ENCODE results near the gene KAT8. TPM values are rescaled to one million over a fixed set of nuclear protein-coding genes. Genes with fewer than 3 reads are reported as not detected.

The KAT8 gene
- total and polyA plus RNA-seq, 2 experiments from 2014 or later = 63.0 to 112 TPM

Other genes starting within 250 kb of the KAT8 start
- gene BCL7C, start 223.6 kb upstream of the KAT8 start, total RNA-seq = 39.8 and 53.0 TPM in 2 replicates
- 50.5 and 60.6 TPM in 2 replicates for gene BCL7C, start 223.6 kb upstream of the KAT8 start, polyA plus RNA-seq
- gene CTF1, start 221.1 kb upstream of the KAT8 start, total RNA-seq = 4.9 and 5.0 TPM in 2 replicates
- gene CTF1, start 221.1 kb upstream of the KAT8 start, polyA plus RNA-seq = 14.0 and 23.4 TPM in 2 replicates
- 55.1 and 60.0 TPM in 2 replicates for gene FBXL19, start 194.1 kb upstream of the KAT8 start, total RNA-seq
- 3.9 and 4.0 TPM in 2 replicates for gene FBXL19, start 194.1 kb upstream of the KAT8 start, polyA plus RNA-seq
- 88.5 and 123 TPM in 2 replicates for gene ORAI3, start 168.6 kb upstream of the KAT8 start, total RNA-seq
- 94.5 and 101 TPM in 2 replicates for gene ORAI3, start 168.6 kb upstream of the KAT8 start, polyA plus RNA-seq
- 10.4 and 32.3 TPM in 2 replicates for gene SETD1A, start 159.9 kb upstream of the KAT8 start, total RNA-seq
- 1.9 and 4.4 TPM in 2 replicates for gene SETD1A, start 159.9 kb upstream of the KAT8 start, polyA plus RNA-seq
- gene HSD3B7, start 132.5 kb upstream of the KAT8 start, total RNA-seq = 5.8 and 6.5 TPM in 2 replicates
- 7.5 and 8.5 TPM in 2 replicates for gene HSD3B7, start 132.5 kb upstream of the KAT8 start, polyA plus RNA-seq
- 8.1 and 13.7 TPM in 2 replicates for gene STX1B, start 107.0 kb upstream of the KAT8 start, total RNA-seq
- 5.6 and 8.0 TPM in 2 replicates for gene STX1B, start 107.0 kb upstream of the KAT8 start, polyA plus RNA-seq
- gene STX4, start 84.1 kb upstream of the KAT8 start, total RNA-seq = 25.3 and 26.7 TPM in 2 replicates
- gene STX4, start 84.1 kb upstream of the KAT8 start, polyA plus RNA-seq = 48.3 and 53.2 TPM in 2 replicates
- gene ZNF668, start 43.4 kb upstream of the KAT8 start, total RNA-seq = 16.2 and 18.2 TPM in 2 replicates
- 7.4 and 10.0 TPM in 2 replicates for gene ZNF668, start 43.4 kb upstream of the KAT8 start, polyA plus RNA-seq
- gene ZNF646, start 43.2 kb upstream of the KAT8 start, total RNA-seq = 20.3 and 32.6 TPM in 2 replicates
- gene ZNF646, start 43.2 kb upstream of the KAT8 start, polyA plus RNA-seq = 7.1 and 8.5 TPM in 2 replicates
- 2.7 and 5.8 TPM in 2 replicates for gene PRSS53, start 28.7 kb upstream of the KAT8 start, total RNA-seq
- 0.35 and 0.94 TPM in 2 replicates for gene PRSS53, start 28.7 kb upstream of the KAT8 start, polyA plus RNA-seq
- 146 and 148 TPM in 2 replicates for gene VKORC1, start 22.9 kb upstream of the KAT8 start, total RNA-seq
- gene VKORC1, start 22.9 kb upstream of the KAT8 start, polyA plus RNA-seq = 161 and 188 TPM in 2 replicates
- gene BCKDK, start 9.3 kb upstream of the KAT8 start, total RNA-seq = 109 and 121 TPM in 2 replicates
- 147 and 151 TPM in 2 replicates for gene BCKDK, start 9.3 kb upstream of the KAT8 start, polyA plus RNA-seq
- 11.6 TPM in 2 replicates for gene PRSS8, start 18.1 kb downstream of the KAT8 start, total RNA-seq
- 19.5 and 22.5 TPM in 2 replicates for gene PRSS8, start 18.1 kb downstream of the KAT8 start, polyA plus RNA-seq
- 0.63 and 1.1 TPM in 2 replicates for gene PRSS36, start 32.4 kb downstream of the KAT8 start, total RNA-seq
- gene PRSS36, start 32.4 kb downstream of the KAT8 start, polyA plus RNA-seq = 1.8 and 3.3 TPM in 2 replicates
- gene FUS, start 62.5 kb downstream of the KAT8 start, total RNA-seq = 40.6 and 54.4 TPM in 2 replicates
- 386 and 618 TPM in 2 replicates for gene FUS, start 62.5 kb downstream of the KAT8 start, polyA plus RNA-seq
- 1.4 and 2.7 TPM in 2 replicates for gene PYCARD, start 85.1 kb downstream of the KAT8 start, total RNA-seq
- gene PYCARD, start 85.1 kb downstream of the KAT8 start, polyA plus RNA-seq = 2.3 and 5.2 TPM in 2 replicates
- 0.21 and 0.51 TPM in 2 replicates for gene TRIM72, start 96.5 kb downstream of the KAT8 start, total RNA-seq
- not detected in 2 replicates for gene TRIM72, start 96.5 kb downstream of the KAT8 start, polyA plus RNA-seq
- gene PYDC1, start 99.5 kb downstream of the KAT8 start, total RNA-seq = not detected in 2 replicates
- gene PYDC1, start 99.5 kb downstream of the KAT8 start, polyA plus RNA-seq = 0.30 TPM in 1 of 2 replicates, not detected in the other
- gene ITGAM, start 142.3 kb downstream of the KAT8 start, total RNA-seq = 0.07 TPM in 1 of 2 replicates, not detected in the other
- gene ITGAM, start 142.3 kb downstream of the KAT8 start, polyA plus RNA-seq = not detected in 2 replicates
- 0.53 and 0.69 TPM in 2 replicates for gene ITGAX, start 237.5 kb downstream of the KAT8 start, total RNA-seq
- not detected in 2 replicates for gene ITGAX, start 237.5 kb downstream of the KAT8 start, polyA plus RNA-seq